Ishikawa (cell line): Measurements from ENCODE around the gene PRCP.

Experiments
- CEBPB ChIP-seq: IDR thresholded peaks from 2 replicates; pipeline ENCODE4 v1.6.1; 2012
- CREB1 ChIP-seq: IDR thresholded peaks from 2 replicates; pipeline ENCODE4 v1.6.1; 2012; ENCODE audit warnings: low read depth
- EGR1 ChIP-seq: IDR thresholded peaks from 2 replicates; pipeline ENCODE4 v1.6.1; 2012
- EP300 ChIP-seq: IDR thresholded peaks from 2 replicates; pipeline ENCODE4 v1.6.1; 2012; ENCODE audit warnings: borderline replicate concordance
- FOXM1 ChIP-seq: IDR thresholded peaks from 2 replicates; pipeline ENCODE4 v1.6.1; 2012; ENCODE audit warnings: low read depth, borderline replicate concordance
- NFIC ChIP-seq: IDR thresholded peaks from 2 replicates; pipeline ENCODE4 v1.6.1; 2012
- RAD21 ChIP-seq: IDR thresholded peaks from 2 replicates; pipeline ENCODE4 v1.6.1; 2012; ENCODE audit warnings: low read depth
- TAF1 ChIP-seq: IDR thresholded peaks from 2 replicates; pipeline ENCODE4 v1.6.1; 2012; ENCODE audit warnings: low read depth, mild to moderate bottlenecking
- TCF12 ChIP-seq: IDR thresholded peaks from 2 replicates; pipeline ENCODE4 v1.6.1; 2012; ENCODE audit warnings: low read depth
- TEAD4 ChIP-seq: IDR thresholded peaks from 2 replicates; pipeline ENCODE4 v1.6.1; 2012
- YY1 ChIP-seq: IDR thresholded peaks from 2 replicates; pipeline ENCODE4 v1.6.1; 2012; ENCODE audit warnings: low read depth
- ZBTB7A ChIP-seq: IDR thresholded peaks from 2 replicates; pipeline ENCODE4 v1.6.1; 2012; ENCODE audit warnings: low read depth
- TF ChIP-seq, protein P1 (sequence below): IDR thresholded peaks from 2 replicates; pipeline ENCODE4 v1.6.1; 2012
- TF ChIP-seq, protein P2 (sequence below): IDR thresholded peaks from 2 replicates; pipeline ENCODE4 v1.6.1; 2012; ENCODE audit warnings: low read depth, mild to moderate bottlenecking
- TF ChIP-seq, protein P3 (sequence below): IDR thresholded peaks from 2 replicates; pipeline ENCODE4 v1.6.1; 2012

Gene PRCP

DNA sequence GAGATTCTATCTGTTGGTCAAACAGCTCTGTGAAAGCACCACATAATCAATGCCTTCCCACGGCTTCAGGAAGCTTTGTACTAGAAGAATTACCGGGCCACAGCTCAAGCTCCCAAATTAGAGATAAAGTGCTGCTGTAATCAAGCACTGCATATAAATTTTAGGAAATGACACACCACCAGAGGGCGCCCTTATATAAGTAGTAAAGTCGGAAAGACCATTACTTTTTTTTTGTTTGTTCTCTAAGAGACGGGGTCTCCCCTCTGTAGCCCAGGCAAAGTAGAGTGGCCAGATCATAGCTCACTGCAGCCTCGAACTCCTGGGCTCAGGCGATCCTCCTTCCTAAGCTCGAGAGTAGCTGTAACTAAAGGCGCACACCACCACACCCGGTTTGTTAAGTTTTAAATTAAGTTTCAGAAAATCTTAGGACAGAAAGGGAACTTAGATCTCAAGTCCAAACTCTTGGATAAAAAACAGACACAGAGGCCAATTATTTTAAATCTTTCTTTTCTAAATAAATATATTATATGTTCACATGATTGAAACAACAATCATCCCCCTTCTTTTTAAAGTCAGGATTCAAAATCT lies 32.6 kb downstream of the PRCP start:
- TF ChIP-seq NFIC = no peak
- TF ChIP-seq RAD21 = peak; percentile 69

DNA sequence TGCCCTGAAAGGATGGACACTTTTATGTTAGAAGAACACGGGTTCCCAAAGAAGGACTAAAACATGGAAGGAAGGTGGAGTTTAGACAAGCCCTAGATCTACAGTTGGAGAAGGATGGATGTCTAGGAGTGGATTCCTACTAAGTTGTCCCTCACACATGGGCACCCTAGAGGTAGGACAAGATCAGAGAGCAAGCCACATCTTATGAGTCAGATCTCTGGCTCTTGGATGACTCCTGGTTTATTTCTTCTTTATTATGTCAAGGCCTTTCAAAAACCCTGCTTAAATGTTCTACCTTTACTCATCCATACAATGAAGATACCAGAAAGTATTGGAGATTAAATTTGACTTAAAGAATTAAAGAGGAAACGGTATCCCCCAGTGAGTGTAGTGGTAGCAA lies 34.4 kb downstream of the PRCP start:
- TF ChIP-seq ZBTB7A (no peak), EGR1 (no peak), CREB1 (no peak), CEBPB (no peak), RAD21 (no peak), FOXM1 (no peak), YY1 (no peak)
- TF ChIP-seq, protein P1, sequence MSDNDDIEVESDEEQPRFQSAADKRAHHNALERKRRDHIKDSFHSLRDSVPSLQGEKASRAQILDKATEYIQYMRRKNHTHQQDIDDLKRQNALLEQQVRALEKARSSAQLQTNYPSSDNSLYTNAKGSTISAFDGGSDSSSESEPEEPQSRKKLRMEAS = no peak
- TF ChIP-seq, protein P2, sequence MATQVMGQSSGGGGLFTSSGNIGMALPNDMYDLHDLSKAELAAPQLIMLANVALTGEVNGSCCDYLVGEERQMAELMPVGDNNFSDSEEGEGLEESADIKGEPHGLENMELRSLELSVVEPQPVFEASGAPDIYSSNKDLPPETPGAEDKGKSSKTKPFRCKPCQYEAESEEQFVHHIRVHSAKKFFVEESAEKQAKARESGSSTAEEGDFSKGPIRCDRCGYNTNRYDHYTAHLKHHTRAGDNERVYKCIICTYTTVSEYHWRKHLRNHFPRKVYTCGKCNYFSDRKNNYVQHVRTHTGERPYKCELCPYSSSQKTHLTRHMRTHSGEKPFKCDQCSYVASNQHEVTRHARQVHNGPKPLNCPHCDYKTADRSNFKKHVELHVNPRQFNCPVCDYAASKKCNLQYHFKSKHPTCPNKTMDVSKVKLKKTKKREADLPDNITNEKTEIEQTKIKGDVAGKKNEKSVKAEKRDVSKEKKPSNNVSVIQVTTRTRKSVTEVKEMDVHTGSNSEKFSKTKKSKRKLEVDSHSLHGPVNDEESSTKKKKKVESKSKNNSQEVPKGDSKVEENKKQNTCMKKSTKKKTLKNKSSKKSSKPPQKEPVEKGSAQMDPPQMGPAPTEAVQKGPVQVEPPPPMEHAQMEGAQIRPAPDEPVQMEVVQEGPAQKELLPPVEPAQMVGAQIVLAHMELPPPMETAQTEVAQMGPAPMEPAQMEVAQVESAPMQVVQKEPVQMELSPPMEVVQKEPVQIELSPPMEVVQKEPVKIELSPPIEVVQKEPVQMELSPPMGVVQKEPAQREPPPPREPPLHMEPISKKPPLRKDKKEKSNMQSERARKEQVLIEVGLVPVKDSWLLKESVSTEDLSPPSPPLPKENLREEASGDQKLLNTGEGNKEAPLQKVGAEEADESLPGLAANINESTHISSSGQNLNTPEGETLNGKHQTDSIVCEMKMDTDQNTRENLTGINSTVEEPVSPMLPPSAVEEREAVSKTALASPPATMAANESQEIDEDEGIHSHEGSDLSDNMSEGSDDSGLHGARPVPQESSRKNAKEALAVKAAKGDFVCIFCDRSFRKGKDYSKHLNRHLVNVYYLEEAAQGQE = no peak
- TF ChIP-seq, protein P3, sequence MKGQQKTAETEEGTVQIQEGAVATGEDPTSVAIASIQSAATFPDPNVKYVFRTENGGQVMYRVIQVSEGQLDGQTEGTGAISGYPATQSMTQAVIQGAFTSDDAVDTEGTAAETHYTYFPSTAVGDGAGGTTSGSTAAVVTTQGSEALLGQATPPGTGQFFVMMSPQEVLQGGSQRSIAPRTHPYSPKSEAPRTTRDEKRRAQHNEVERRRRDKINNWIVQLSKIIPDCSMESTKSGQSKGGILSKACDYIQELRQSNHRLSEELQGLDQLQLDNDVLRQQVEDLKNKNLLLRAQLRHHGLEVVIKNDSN = no peak

DNA sequence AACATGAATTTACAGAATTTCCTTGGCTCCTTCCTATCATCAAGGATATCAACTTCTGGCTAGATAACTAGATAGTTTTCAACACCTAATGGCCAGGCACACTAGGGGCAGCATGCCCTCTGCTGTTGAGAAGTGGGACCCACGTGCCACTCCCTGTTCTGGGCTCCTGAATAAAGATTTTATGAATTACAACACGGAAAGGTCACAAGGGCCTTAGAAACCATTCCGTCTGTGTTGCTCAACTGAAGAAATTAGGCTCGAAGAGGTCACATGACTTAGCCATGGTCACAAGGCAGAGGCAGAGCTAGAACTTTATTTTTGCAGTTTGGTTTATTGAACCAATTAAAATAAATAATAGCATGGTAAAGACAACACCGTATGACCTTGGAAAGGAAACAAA lies 36.0 kb downstream of the PRCP start:
- TF ChIP-seq ZBTB7A (no peak), TAF1 (no peak), CEBPB (no peak), FOXM1 (no peak), RAD21 (peak; percentile 56), CREB1 (no peak), TCF12 (no peak), YY1 (no peak), EP300 (no peak)
- TF ChIP-seq, protein P1 = peak; percentile 49; the same call in 1 of the 2 replicates
- TF ChIP-seq, protein P3 = peak; percentile 56
- TF ChIP-seq, protein P2 = no peak

DNA sequence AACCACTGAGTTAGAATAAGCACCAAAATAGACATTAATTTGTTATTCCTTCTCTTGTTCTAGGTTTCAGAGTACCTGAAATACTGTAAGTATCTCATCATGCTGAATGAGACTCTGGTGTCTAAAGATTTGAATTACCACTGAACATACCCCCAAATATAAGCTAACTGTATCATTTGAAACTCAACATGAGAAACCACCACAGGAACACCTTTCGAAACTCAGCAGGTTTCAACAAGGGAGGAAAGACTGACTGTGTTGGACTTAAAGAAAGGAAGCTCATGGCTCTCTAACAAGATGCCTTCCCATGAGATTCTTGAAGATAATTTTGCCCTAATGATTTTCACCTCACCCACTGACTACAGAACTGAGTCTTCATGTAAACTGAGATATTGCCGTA lies 37.0 kb downstream of the PRCP start:
- TF ChIP-seq, protein P1 = no peak
- TF ChIP-seq, protein P2 = no peak
- no peak for TF ChIP-seq CEBPB
- TF ChIP-seq CREB1 = no peak
- TF ChIP-seq TAF1 = no peak
- no peak for TF ChIP-seq EP300
- no peak for TF ChIP-seq FOXM1
- no peak for TF ChIP-seq NFIC
- no peak for TF ChIP-seq TCF12
- TF ChIP-seq YY1 = no peak
- TF ChIP-seq, protein P3 = no peak
- no peak for TF ChIP-seq TEAD4
- no peak for TF ChIP-seq RAD21
- TF ChIP-seq EGR1 = no peak
- TF ChIP-seq ZBTB7A = no peak

DNA sequence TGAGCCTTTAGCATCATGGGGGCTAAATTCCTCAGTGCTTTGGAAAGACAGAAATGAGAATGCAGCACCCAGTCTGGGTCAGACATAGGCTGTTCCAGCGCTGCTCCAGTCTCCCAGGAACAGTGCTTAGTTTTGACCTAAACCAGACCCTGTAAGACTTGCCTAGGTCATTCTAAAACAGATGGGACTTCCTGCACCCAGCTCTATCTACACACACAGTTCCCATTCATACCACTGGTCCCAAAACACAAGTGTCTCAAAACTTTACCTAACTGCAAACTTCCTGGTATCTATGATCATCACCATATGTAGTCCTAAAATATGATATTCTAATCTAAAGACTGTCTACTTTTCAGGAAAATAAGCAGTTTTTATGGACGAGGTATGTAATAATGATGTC lies 37.9 kb downstream of the PRCP start:
- TF ChIP-seq EP300 (no peak), CREB1 (no peak), CEBPB (no peak), TCF12 (no peak)
- TF ChIP-seq, protein P3 = no peak
